Measurements from ENCODE around the gene PDE9A. TPM values are rescaled to one million over a fixed set of nuclear protein-coding genes. Genes with fewer than 3 reads are reported as not detected.

PDE9A gene
- total RNA-seq, 4 donors from 2014 or later = 26.7 to 30.6 (median 28.7) TPM

GRCh38 chr21:42757826-42758655 lies 104.6 kb downstream of the PDE9A start:
- H3K27me3 ChIP-seq = no peaks in the 10 kb centered on the region
- H3K36me3 ChIP-seq = peaks cover 0 to 93% (median 0%) of the 10 kb centered on the region in 3 donors
- no peaks in the 10 kb centered on the region for H3K9me3 ChIP-seq
- WGBS, 2 donors = 90 to 91% methylated on average over 17 of the region's 17 CpGs
- H3K4me3 ChIP-seq = no peak overlapping the region
- no peak for TF ChIP-seq POLR2A (IDR thresholded peaks at IDR 0.05)
- H3K4me1 ChIP-seq = no peaks in the 10 kb centered on the region
- no peak overlapping the region for H3K27ac ChIP-seq
- DNase-seq (ENCODE audit: low spot score in 2 of 2) = no peak

DNA sequence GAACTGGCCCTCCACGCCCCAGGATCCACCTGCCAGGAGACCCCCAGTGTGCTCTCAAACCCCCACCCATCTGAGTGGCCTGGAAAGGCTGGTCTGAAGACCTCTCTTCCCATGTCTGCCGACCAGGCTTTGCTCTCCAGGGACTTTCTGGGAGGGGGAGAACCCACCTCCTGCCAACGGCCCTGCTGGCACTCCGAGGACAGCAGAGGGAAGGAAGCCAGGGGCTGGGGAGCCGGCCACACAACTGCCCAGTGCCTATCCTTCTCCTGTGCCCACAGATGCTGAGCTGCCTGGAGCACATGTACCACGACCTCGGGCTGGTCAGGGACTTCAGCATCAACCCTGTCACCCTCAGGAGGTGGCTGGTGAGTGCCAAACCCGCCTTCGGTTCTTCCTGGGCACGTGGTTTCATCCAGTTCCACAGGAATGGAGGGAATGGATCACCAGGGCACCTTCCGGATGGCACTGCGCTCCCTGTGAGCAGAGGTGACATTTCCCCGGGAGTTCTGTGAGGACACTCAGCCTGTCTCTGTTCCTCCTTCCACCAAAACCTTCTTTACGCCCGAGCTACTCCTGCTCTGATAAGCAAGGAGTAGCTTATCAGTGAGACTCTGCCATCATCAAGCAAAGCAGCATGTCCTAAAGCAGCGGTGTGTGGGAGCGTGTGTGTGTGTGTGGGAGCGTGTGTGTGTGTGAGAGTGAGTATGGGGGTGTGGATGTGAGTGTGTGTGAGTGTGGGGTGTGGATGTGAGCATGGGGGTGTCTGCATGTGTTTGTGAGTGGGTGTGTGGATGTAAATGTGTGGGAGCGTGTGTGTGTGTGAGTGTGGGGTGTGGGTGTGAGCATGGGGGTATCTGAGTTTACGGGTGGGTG lies 105.5 kb downstream of the PDE9A start:
- H3K36me3 ChIP-seq = peaks cover 0 to 93% (median 0%) of the 10 kb centered on the region in 3 donors
- no peak for DNase-seq (ENCODE audit: low spot score in 2 of 2)
- no peak for TF ChIP-seq POLR2A (IDR thresholded peaks at IDR 0.05)
- no peak for TF ChIP-seq CTCF (IDR thresholded peaks at IDR 0.05)
- no peak for TF ChIP-seq EP300 (IDR thresholded peaks at IDR 0.05)
- H3K27me3 ChIP-seq = no peaks in the 10 kb centered on the region
- 83 to 88% methylated on average over 17 to 20 of the region's 20 CpGs for WGBS, 2 donors
- no peaks in the 10 kb centered on the region for H3K9me3 ChIP-seq
- H3K4me3 ChIP-seq = no peak overlapping the region
- H3K27ac ChIP-seq = peak overlapping the region in 1 of 4 donors; percentile 4
- H3K4me1 ChIP-seq = no peaks in the 10 kb centered on the region

- H3K27me3 ChIP-seq = no peaks in the 10 kb centered on the region
- no peak overlapping the region for H3K27ac ChIP-seq
- H3K9me3 ChIP-seq = no peaks in the 10 kb centered on the region
- H3K4me3 ChIP-seq = no peak overlapping the region
- peaks cover 0 to 93% (median 0%) of the 10 kb centered on the region in 3 donors for H3K36me3 ChIP-seq
- no peaks in the 10 kb centered on the region for H3K4me1 ChIP-seq
- TF ChIP-seq POLR2A (IDR thresholded peaks at IDR 0.05) = no peak
- no peak for DNase-seq (ENCODE audit: low spot score in 2 of 2)
These were observed 106.1 kb downstream of the PDE9A start for GRCh38 chr21:42759594-42759927.

DNA sequence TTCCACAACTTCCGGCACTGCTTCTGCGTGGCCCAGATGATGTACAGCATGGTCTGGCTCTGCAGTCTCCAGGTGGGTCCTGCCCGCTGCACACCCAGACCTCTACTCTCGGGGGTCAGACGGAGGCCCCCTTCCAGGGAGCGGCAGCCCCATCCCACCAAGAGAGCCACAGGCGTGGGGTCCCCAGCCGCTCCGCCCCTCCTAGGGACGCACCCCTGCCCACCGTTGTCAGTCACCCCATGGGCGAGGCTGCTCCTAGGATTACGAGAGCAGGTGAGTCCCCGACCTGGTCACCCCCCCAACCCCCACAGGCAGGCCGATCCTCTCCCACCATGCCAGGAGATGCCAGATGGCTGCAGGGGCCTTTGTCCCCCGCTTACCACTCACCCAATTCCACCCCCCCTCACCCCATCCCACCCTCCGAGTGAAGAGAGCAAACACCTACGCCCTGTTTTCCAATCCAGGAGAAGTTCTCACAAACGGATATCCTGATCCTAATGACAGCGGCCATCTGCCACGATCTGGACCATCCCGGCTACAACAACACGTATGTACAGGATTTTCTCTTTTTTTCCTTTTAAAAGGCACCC lies 107.0 kb downstream of the PDE9A start:
- Histone ChIP-seq H3K4me3 (no peak overlapping the region), H3K27ac (peak overlapping the region in 1 of 4 donors; percentile 19), H3K36me3 (peaks cover 0 to 95% (median 0%) of the 10 kb centered on the region in 3 donors), H3K4me1 (no peaks in the 10 kb centered on the region), H3K27me3 (no peaks in the 10 kb centered on the region), H3K9me3 (no peaks in the 10 kb centered on the region)
- 83 to 87% methylated on average over 21 to 23 of the region's 23 CpGs for WGBS, 2 donors
- no peak for DNase-seq (ENCODE audit: low spot score in 2 of 2)
- no peak for TF ChIP-seq POLR2A (IDR thresholded peaks at IDR 0.05)
- TF ChIP-seq CTCF (IDR thresholded peaks at IDR 0.05) = no peak
- no peak for TF ChIP-seq EP300 (IDR thresholded peaks at IDR 0.05)

GRCh38 chr21:42760951-42761751 lies 107.7 kb downstream of the PDE9A start:
- no peak for TF ChIP-seq POLR2A (IDR thresholded peaks at IDR 0.05)
- no peak for TF ChIP-seq CTCF (IDR thresholded peaks at IDR 0.05)
- TF ChIP-seq EP300 (IDR thresholded peaks at IDR 0.05) = no peak
- no peak overlapping the region for H3K4me3 ChIP-seq
- H3K27ac ChIP-seq = peak overlapping the region in 1 of 4 donors; percentile 19
- 85 to 87% methylated on average over 20 to 21 of the region's 21 CpGs for WGBS, 2 donors
- H3K4me1 ChIP-seq = no peaks in the 10 kb centered on the region
- no peaks in the 10 kb centered on the region for H3K9me3 ChIP-seq
- H3K36me3 ChIP-seq = peaks cover 0 to 95% (median 0%) of the 10 kb centered on the region in 3 donors
- H3K27me3 ChIP-seq = no peaks in the 10 kb centered on the region
- no peak for DNase-seq (ENCODE audit: low spot score in 2 of 2)
